SHP77 treated with DMSO at 0.1 percent for 48 hours (cell line): ENCODE measurements around the gene HERC2.

Experiments
- DNase-seq: peaks from one replicate; lab custom pipeline; 2025; lab: John Stamatoyannopoulos, UW

HERC2 gene

DNA sequence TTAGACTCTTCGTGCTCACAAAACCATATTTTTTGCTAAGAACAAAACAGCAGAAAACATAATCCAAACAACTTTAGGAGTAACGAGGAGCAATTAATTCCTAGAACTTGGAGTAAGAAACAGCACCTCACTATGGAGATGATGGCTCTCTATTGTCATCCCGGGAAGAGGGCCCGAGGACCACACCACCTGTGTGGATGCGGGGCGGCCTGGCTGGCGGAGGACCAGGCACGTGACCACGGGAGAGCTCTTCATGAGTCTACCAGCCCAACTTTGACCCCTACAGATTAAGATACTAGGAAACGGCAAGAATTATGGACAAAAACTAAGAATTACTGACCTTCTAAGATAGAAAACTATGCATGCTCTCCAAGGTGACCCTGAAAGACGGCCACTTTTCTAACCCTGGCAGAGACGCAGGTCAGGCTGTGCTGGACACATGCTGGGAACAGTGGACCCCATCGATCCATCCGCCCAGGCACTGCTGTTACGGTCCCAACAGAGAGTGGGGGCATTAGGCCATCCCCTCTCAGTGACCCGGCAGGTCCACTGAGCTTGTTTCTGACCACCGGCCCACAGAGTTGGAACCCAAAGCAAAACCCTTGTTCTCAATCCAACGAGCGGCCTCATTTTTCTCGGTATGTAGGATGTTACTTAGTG lies 209.7 kb downstream of the HERC2 start:
- no peak for DNase-seq

DNA sequence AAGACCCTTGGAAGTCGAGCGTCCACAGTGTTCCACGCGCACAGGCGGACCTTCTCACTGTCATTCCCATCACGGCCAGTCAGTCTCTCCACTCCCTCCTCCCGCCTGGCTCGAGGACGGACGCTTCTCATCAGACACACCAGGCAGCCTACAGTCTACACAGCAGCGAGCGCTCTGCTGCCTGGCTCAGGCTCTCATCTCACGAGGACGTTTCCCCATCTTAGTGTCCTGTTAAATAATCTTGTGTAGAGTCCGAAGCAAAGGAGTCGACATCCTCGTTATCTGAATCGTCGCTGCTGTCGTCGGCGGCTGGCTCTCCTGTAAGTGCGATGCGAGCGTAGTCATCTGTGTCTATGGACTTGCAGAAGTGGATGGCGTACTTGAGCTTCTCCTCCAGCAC lies 210.4 kb downstream of the HERC2 start:
- DNase-seq: no peak

DNA sequence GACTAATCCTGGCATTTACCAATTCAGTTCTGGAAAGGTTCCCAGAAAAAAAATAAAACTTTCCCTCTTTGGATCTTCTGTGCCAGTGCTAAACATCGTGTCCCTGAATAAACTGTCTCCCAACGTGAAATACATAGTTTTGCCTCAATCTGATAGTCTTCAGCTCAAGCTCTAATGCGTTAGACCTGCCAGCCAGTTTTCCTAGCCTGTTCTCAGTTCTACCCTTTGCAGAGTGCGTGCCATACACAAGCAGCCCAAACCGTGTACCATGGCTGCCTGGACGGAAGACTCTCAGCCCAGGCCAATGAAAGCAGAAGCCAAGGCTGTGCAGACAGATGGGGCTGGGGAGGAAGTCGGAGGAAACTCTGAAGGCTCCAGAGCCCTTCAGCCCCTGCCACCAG lies 211.5 kb downstream of the HERC2 start:
- DNase-seq: no peak

DNA sequence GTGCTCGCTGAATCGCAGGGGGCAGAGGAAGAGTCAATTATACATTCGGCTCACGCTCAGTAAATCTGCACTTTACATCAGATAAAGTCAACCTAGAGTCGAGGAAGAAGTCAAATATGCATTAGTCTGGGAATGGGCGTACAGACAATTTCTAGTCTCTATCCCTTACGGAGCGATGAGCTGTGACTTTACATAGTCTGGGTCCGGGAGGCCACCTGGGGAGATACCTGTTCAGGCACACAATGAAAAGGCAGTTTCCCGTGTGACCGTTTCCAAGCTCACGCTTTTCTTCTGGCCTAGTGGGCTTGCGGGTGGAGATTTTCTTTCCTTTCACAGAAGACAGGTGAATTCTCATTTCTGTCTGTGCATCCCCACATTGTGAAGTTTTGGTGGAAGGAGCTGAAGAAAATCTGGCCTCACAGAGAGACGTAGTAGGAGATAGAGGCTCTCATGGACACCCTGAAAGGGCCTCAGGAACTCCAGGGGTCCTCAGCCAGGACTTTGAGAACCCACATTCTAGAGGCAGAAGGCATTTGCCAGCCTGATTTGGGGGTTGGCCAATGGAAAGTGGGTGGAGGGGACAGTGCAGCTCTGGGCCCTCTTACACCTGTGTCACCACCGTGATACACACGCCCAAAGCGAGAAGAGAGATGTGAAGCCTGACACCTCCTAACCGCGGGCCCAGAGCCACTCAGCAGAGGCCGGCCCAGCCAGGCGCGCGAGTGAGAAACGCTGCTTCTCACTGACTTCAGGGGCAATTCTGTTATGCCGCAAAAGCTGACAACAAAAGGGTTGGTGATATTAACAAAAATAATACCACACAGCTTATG lies 212.1 kb downstream of the HERC2 start:
- DNase-seq: no peak

DNA sequence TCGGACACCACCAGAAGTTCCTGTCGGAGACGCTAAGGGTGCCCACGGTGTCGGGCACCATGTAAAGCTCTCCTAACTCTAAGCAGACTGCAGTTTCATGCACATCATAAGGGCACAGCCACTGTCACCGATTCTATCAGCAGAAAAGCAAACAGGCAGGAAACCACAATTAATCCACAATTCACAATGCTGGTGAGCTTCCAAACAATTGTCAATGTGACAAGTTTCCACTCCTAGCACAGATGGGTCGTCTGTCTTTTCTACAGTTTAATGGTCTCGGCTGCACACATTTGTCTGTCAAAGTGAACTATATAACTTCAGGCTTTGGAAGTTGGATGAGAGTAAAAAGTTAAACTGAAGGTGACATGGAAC lies 214.1 kb downstream of the HERC2 start:
- DNase-seq: no peak

DNA sequence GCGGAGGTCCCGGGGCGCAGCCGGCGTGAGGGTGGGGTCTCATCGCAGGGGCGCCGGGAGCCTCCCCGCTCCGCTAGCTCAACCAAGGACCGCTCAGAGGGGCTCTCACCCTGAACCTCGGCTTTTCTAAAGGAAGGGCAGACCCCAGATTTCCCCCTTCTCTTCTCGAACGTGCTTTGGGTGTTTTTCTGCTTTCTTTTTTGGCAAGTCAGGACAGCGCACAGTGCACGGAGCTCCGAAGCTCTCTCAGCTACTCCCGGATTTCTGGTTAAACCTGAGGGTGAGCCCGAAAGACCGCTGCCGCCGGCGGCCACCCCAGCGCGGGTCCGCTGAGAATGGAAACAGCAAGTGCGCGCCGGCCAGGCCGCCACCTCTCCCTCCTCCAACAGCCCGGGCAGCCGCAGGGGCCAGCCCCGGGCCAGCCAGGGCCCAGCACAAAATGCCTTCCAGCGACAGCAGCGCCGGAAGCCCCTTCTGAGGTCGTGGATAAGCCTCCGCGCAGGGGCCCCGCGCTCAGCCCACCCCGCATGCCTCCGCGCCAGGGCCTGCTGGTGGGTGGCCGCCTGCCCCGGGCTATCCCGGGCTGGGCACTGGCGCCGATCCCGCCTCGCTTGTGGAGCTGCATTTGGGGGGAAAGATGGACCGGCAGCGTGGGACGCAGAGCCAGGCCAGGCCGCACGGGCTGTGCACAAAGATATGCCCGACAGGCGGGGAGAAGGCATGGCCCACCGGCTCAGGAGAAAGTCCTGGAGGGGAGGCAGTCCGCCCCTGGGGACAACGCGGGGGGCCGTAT lies 214.7 kb downstream of the HERC2 start:
- no peak for DNase-seq

DNA sequence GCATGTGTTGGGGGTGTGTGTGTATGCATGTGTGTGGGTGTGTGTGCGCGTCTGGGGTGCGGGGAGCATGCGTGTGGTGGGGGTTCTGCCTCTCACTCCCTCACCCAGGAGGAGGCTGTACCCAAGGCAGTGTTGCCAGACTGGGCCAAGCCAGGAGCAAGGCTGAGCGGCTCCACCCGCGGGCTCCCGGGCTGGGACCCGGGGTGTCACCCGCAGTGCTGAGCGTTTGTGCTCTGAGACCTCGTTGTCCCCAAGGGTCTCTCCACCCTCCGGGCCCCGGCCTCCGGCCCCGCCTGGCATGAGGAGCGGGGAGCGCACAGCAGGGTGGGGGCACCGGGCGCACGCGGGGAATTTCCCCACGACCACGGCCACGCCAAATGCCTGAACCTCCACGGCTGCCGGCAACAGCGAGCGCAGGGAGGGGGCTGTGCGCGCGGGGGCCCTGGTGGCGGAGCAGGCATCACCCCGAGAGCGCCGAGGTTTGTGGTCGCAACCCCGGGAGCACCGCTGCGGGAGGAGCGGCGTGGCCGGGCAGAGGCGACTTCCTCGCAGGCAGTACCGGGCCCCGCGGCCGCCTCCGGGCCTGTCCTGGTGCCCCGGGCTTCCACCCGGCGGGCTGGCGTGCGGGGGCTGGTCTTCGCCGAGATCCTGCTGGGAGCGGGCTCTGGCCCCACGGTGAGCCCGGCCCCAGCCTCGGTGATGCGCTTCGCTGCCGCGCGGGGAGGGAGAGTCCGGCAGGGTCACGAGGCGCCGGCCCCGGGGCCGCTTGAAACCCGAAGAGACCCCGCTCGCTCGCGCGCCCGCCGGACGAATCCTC lies 215.5 kb downstream of the HERC2 start:
- no peak for DNase-seq

DNA sequence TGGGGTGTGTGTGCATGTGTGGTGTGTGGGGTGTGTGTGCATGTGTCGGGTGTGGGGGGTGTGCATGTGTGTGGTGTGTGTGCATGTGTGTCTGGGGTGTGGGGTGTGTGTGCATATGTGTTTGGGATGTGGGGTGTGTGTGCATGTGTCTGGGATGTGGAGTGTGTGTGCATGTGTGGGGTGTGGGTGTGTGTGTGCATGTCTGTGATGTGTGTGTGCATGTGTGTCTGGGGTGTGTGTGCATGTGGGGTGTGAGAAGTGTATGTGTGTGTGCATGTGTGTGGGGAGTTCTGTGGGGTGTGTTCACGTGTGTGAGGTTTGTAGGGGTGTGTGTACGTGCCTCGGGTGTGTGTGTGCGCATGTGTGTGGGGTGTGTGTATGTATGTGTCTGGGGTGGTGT lies 216.2 kb downstream of the HERC2 start:
- DNase-seq: no peak

DNA sequence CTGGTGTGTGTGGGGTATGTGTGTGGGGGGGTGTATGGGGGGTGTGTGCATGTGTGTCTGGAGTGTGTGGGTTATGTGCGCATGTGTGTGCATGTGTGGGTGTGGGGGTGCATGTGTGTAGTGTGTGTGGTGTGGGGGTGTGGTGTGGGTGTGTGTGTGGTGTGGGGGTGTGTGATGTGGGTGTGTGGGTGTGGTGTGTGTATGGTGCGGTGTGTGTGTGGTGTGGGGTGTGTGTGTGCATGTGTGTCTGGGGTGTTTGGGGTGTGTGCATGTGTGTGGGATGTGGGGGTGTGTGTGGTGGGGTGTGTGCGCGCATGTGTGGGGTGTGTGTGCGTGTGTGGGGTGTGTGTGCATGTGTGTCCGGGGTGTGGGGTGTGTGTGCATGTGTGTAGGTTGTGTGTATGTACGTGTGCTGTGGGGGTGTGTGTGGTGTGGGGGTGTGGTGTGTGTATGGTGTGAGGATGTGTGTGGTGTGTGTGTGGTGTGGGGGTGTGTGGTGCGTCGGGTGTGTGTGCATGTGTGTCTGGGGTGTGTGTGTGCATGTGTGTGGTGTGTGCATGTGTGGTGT lies 216.7 kb downstream of the HERC2 start:
- DNase-seq: no peak

DNA sequence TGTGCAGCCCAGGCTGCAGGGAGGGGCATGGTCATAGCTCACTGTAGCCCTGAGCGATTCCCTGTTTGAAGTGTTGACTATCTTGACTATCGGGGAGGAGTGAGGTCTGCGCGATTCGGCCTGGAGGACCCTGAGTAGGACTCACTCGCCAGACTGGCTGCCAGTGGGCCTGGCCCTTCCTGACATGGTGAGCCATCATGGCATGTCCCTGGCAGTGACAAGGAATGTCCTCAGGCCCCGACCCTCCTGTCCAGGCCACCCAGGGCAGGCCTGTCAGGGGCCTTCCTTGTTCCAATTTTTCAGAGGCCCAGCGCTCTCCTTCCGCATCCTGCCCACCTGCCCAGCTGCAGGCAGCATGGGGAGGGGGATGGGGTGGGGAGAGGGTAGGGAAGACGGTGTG lies 217.7 kb downstream of the HERC2 start:
- DNase-seq: no peak

DNA sequence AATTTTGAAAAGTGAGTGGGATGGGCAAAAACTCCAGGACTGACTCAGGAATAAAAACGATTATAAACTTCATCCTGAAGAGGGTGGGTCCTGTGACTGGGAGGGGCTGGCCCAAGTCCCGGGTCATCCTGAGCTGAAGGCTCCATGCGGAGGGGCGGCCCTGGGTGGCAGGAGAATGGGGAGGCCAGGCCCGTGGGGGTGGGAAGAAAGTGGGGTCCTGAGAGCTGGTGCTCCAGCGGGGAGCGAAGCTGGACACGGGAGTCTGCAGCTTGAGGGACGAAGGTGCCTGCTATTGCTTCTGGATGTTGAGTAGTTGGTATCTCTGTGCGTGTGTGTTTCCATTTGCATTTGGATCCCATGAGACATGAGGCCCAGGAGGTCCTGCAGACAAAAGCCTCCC lies 218.1 kb downstream of the HERC2 start:
- DNase-seq: no peak

DNA sequence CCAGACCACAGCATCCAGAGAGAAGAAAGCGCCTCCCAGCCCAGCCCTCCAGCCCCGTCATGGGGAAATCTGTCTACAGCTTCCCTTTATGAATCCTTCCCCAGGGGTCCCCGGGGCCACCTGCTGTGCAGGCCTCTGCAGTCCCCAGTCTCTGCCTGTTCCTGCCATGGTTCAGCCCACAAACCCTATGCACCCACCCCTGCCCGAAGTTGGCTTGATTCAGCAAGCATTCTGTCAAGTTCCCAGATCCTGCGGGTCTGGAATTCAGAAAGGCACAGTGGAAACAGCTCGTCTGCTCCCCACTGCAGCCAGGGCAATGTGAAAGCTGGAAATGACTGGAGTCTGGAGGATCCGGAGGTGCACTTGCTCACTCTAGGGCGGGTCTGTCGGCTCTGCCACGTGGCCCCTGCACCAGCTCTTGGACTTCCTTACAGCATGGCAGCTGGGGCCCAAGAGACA lies 220.0 kb downstream of the HERC2 start:
- DNase-seq: no peak

DNA sequence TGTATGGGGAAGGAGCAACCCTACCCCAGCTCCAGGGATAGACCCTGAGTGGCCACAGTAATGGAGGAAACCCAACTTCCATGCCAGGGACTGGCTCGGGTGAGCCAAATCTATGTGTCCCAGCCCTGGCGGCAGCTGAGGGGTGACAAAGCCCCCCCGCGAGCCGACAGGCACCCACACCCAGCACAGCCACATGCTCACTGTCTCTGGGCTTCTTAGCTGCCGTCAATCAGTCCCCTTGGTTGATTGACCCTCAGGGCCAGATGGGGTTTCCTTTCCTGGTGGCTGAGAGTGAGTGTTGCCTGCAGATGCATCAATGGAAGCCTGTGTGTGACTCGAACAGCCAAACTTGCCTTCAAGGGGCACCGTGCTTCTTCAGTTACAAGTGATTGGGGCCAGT lies 220.8 kb downstream of the HERC2 start:
- DNase-seq: no peak

DNA sequence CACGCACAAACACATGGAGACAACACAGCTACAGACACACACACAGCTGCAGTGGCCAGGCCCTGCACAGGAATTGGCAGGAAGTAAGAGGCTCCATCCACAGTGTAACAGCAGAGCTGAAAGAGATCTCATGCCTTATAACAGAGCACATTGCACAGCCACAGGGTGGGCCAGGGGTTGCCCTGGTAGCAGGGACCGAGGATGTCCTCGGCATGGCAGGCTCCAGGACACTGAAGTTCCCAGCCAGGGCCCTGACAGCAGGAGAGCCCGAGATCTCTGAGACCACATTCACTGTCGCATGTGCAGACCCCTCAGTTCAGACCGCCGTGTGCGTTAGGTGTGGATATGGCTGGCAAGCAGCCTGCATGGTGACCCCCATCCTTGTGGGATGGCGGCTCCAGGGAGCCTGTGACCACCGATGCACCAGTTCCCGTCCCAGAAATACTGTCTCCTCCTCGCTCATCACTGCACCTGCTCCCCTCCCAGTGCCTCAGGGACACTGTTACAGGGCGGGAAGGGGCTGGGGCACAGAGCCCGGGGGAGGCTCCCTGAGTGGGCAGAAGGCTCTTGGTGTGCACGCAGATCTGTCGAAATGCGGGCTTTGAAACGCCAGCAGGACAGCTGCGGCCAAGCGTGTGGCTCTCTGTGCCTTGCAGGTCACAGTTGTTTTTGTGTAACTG lies 221.3 kb downstream of the HERC2 start:
- DNase-seq: no peak

DNA sequence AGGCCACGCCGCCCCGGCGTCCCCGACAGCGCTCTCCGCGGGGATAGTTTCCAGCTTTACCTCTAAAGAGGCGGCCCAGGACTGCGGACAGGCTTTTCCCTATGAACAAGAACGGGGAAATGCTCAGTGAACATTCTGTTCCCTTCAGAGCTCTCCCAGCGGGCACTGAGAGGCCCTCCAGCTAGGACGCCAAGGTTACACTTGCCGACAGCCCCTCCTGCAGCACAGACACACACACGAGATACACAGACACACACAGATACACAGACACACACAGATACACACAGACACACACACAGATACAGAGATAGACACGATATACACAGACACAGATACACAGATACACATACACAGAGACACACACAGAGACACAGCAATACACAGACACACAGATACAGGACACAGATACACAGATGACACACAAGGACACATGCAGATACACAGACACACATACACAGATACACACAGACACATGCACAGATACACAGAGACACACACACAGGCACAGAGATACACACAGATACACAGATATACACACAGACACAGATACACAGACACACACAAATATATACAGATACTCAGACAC lies 222.3 kb downstream of the HERC2 start:
- DNase-seq: no peak

DNA sequence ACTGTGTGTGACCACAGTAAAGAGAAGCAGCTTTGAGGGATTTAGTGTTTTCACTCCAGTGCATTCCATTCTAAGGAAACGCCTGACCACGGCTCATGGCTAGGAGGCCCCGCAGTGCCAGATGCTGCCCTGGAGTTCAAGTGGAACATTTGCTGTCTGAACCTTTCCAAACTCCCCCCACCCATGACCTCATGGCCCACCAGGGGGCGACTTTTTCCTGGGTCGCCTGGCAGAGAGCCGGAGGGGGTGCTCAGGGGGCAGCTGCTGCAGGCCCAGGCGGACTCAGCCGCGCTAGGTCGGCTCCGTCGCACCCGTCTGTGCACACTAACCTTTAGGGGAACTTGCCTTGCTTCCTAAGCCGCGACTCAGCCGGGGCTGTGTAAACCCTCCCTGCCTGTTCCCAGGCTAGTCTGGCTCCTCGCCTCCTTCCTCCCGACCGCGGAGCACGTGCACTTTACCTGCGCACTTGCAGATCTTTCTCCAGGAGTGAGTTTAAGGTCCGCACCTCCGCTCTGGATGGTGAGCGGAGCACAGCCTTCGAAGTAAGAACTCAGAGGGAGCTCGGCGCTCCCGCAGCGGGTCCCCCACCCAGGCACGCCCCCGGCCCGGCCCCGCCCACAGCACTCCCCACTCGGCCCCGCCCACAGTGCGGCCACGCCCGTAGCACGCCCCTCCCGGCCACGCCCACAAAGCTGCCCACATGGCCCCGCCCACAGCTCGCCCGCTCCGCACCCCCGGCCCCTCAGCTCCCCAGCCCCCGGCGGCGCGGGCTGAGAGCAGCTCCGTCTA lies 223.0 kb downstream of the HERC2 start, which contains the start of gene OCA2:
OCA2 (minus strand) TSS at position 550 of the 789 bp plus-strand sequence. CDS start 17,441 bp downstream, outside the sequence.
- no peak for DNase-seq

DNA sequence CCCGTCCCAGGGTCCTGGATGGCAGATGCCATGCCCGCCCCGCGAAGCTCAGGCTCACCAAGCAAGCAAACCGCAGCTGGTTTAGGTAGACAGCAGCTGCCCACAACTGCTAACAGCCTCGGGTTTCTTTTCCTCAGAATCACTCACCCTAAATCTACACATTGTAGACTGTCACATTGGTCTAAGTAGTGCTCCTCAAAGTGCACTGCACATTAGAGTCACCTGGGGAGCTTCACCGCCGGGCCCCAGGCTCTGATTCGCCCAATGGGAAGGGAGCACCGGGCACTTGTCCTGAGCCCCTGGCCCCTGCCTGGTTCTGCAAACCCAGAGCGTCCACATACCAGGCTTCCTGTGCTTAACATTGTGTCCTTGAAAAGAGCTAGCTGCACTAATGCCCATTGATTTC lies 223.6 kb downstream of the HERC2 start:
- no peak for DNase-seq

DNA sequence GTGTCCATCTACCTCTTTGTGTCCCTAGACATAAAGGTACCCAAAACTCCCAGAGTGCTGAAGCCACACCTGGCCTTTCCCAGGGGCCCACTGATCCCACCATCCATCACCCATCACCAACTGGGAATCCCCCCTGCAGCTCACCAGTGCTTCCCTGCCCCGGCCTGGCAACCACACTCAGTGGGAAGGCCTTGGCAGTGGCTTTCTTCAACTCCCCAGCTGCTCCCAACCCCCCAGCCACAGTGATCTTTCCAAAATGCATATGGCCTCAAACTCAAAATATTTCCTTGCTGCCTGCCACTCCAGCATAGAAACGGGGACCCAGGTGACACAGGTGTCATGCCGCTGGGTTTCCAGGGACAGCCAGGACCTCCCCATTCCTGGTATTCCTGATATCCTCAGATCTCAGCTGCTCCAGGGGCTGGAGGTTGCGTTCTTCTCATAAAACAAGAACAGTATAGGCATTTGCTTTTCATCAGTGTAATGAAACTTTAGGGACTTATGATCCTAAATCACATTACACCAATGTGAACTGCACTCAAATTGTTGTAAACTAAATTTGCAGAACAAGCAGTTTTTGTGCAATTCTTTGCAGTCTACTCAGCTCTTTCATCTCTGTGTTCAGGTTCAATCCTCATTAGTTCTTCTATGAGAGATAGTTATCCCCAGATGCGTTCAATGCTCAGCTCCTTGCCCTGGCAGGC lies 224.2 kb downstream of the HERC2 start:
- DNase-seq: no peak
